Epidermal melanocyte (primary cell): Measurements from ENCODE around the gene CSNK1G2.

Experiments used
- DNase-seq: peaks from one replicate; pipeline ENCODE4 v3.0.0; 2011; ENCODE audit warnings: low spot score; ENCODE audit not compliant: insufficient read length

The CSNK1G2 gene

GRCh38 chr19:1941146-1942077 is at the start of gene CSNK1G2:
Gene CSNK1G2 (plus strand): TSS chr19:1941172. CDS start chr19:1969773, 28,601 bp downstream.
- peak; percentile 89 for DNase-seq

DNA sequence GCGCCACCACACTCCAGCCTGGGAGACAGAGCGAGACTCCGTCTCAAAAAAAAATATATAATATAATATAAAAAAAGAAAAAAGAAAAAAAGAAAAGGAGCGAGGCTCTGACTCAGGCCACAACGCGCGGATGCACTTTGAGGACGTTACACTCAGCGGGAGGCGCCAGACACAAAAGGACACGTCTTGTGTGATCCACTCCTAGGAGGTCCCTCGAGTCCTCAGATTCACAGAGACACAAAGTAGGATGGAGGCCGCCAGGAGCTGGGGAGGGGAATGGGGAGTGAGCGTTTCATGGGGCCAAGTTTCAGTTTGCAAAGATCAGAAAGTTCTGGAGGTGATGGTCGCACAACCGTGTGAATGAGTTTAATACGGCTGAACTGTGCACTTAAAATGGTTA is 47.2 kb upstream of the CSNK1G2 start:
- no peak for DNase-seq

DNA sequence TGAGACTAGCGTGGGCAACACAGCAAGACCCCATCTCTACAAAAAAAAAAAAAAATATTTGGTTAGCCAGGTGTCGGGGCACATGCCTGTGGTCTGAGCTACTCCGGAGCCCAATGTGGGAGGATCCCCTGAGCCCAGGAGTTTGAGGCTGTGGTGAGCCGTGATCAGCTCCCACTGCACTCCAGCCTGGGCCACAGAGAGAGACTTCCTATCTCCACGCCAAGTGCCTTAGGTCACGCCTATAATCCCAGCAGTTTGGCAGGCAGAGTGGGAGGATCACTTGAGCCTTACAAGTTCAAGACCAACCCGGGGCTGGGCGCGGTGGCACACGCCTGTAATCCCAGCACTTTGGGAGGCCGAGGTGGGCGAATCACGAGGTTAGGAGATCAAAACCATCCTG is 44.5 kb upstream of the CSNK1G2 start:
- DNase-seq: no peak

GRCh38 chr19:1901940-1902404 is 39.0 kb upstream of the CSNK1G2 start:
- DNase-seq: no peak

DNA sequence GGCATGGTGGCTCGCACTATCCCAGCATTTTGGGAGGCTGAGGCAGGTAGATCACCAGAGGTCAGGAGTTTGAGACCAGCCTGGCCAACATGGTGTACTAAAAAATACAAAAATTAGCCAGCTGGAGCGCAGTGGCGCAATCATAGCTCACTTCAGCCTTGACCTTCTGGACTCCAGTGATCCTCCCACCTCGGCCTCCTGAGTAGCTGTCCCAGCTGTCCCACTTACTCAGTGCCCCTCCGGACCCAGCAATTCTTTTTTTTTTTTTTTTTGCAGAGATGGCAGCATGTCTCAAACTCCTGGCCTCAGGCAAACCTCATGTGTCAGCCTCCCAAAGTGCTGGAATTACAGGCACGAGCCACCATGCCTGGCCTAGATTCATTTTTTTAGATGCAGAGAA is 38.0 kb upstream of the CSNK1G2 start:
- DNase-seq: no peak

DNA sequence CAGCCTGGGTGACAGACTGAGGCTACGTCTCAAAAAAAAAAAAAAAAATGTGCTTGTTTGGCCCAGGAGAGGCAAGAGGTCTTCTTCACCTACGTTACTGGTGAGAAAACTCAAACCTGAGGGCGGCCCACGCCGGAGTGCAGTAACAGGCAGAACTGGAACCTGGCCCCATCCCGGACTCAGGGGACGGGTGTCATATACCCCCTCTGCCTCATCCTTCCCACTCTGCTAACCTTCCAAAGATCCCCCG is 36.2 kb upstream of the CSNK1G2 start:
- DNase-seq: no peak

- DNase-seq: peak; percentile 88
Measured at GRCh38 chr19:1905110-1905862, 35.7 kb upstream of the CSNK1G2 start, which contains the start of the genes ADAT3 and SCAMP4. Gene ADAT3 (plus strand): TSS chr19:1905399. CDS start chr19:1912048, 6,649 bp downstream. Gene SCAMP4 (plus strand): TSS chr19:1905399. CDS start chr19:1915020, 9,621 bp downstream.

DNA sequence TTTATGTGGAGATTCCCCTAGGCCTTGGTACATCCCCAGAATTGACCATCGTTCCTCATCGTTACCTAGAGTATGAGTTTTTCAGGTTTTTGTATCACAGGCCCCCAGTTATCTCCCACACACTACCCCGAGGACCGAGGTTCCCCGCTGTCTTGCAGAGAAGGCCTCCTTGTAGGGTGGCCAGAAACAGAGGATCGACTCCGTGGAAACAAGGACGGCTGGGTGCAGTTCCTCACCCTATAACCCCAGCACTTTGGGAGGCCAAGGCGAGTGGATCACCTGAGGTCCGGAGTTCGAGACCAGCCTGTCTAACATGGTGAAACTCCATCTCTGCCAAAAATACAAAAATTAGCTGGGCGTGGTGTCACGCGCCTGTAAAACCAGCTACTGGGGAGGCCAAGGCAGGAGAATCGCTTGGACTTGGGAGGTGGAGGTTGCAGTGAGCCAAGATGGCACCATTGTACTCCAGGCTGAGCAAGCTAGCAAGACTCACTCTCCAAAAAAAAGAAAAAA is 35.1 kb upstream of the CSNK1G2 start:
- DNase-seq: no peak

DNA sequence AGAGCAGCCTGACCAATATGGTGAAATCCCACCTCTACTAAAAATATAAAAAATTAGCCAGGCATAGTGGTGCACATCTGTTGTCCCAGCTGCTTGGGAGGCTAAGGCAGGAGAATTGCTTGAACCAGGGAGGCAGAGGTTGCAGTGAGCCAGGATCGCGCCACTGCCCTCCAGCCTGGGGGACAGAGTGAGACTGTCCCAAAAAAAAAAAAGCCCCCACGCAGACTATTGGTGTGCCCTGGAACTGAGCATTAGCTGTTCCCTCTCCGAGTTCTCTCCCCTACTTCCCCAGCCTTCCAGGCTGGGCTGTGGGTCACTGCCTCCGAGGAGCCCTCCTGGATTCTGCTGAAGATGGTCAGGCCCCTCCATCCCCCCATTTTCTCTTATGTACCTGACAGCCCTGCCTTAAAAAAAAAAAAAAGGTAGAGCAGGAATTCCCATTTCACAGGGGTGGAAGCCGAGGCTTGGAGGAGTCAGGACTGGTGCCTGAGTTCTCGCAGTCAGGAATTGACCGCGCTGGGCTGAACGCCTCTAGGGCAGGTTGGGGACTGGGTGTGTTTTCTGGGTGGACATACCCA is 33.9 kb upstream of the CSNK1G2 start:
- DNase-seq: no peak

DNA sequence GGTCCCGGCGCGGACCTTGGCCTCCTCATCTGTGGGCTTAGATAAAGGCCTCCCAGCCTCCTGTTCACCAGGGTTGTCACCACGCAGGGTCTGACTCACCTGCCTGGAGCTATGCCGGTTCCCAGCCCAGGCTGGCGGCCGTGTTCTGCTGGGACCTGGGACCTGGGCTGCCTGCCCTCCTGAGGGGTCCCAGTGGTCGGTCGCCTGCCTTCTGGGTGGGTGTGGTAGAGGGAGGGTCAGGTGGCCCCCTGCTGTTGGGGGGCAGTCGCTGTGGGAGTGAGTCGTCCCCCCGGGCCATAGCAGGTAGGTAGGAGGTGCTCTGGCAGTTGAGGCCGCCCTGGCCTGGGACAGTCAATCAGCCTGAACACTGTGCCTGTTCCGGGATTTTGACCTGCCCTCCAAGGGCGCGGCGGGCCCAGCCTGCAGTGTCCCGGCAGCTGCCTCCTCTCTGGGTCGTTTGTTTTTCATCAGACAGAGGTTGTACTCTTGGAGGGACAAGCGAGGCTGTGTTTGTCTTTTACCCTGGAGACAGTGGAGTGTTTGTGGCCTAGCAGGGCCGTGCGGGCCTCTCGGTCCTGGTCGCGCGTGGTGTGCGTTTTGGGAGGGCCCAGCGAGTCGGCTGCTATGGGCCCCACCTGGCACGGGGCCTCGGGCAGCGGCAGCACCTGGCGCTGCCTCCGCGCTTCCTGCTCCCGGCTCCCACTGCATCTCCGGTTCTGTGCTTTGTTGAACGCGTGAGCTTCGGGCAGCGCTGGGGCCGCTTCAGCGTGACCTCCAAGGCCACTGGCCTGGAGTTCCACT is 33.2 kb upstream of the CSNK1G2 start:
- DNase-seq: no peak

DNA sequence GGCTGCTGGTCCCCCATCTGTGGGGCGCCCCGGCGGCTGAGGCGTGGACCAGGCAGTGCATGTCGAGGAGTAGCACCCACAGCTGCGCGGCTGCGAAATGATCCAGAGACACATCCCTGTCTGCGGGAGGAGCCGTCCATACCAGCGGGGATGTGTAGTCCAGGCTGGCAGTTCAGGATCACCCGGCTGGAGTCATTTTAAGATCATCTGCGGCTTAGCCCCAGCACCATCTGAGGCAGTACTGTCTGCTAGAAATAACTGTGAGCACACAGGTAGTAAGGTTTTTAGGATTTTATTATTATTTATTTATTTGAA is 32.7 kb upstream of the CSNK1G2 start:
- no peak for DNase-seq

DNA sequence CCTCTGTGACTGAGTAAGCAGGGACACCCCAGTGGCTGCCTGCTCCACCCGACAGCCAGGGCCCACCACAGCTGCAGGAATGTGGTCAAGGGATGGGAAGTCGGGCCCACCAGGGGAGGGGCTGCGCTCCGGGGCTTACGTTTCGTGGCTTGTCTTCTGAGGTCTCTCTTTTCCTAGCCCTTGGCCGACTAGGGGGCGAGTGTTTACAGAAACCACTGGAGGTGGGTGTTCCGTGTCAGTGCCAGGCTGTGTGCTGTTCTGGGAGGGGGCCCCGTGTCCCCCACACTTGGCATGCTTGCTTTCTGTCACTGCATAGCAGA is 31.3 kb upstream of the CSNK1G2 start:
- no peak for DNase-seq

- no peak for DNase-seq
Measured at GRCh38 chr19:1910177-1910576, 30.8 kb upstream of the CSNK1G2 start.

- DNase-seq: no peak
Measured at GRCh38 chr19:1911098-1911497, 29.9 kb upstream of the CSNK1G2 start.

DNA sequence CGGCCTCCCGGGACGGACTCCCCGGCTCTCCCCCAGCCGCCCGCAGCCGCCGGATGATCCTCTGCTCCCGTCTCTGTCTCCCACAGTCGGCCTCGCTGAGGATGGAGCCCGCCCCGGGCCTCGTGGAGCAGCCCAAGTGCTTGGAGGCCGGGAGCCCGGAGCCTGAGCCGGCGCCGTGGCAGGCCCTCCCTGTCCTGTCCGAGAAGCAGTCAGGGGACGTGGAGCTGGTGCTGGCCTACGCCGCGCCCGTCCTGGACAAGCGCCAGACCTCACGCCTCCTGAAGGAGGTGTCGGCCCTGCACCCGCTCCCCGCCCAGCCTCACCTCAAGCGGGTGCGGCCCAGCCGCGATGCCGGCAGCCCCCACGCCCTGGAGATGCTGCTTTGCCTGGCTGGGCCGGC is 29.0 kb upstream of the CSNK1G2 start:
- DNase-seq: no peak

DNA sequence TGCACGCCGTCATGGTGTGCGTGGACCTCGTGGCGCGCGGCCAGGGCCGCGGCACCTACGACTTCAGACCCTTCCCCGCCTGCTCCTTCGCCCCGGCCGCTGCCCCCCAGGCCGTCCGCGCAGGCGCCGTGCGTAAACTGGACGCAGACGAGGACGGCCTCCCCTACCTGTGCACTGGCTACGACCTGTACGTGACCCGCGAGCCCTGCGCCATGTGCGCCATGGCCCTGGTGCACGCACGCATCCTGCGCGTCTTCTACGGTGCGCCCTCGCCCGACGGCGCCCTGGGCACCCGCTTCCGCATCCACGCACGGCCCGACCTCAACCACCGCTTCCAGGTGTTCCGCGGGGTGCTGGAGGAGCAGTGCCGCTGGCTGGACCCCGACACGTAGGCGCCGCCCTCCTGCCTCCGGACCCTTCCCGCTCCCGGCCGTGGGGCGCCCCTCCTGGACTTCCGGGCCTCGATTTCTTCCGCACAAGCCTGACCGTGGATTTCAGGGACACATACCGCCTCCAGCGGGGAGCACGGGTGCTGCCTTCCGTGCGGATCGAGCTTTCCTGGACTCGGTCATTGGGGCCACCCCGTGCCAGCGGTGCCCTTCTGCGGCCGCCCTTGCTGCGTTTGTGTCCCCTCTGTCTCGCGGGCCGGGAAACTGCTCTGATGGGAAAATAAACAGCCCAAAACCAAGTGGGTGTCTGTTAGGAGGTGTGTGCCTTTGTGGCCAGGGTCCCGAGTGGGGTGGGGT is 28.0 kb upstream of the CSNK1G2 start:
- no peak for DNase-seq

- DNase-seq: no peak
Measured at GRCh38 chr19:1913781-1914577, 27.0 kb upstream of the CSNK1G2 start.

GRCh38 chr19:1914826-1915341 is 26.1 kb upstream of the CSNK1G2 start:
- DNase-seq: no peak

- DNase-seq: no peak
Measured at GRCh38 chr19:1917146-1917545, 23.8 kb upstream of the CSNK1G2 start.

GRCh38 chr19:1917926-1918325 is 23.0 kb upstream of the CSNK1G2 start:
- no peak for DNase-seq
